NCI-H1092 (cell line): Measurements from ENCODE around the gene COL28A1.
"Not testable (repeated sequence)": the region's sequence is repeated elsewhere in the genome, so short reads cannot be mapped to it uniquely, and the experiment has no call there.

Source experiments
- DNase-seq: peaks from one replicate; lab custom pipeline; 2025; lab: John Stamatoyannopoulos, UW

The COL28A1 gene

GRCh38 chr7:7517754-7518153, 17.9 kb downstream of the COL28A1 start:
- no peak for DNase-seq

GRCh38 chr7:7516662-7517061, 19.0 kb downstream of the COL28A1 start:
- DNase-seq, result no peak

GRCh38 chr7:7516156-7516555, 19.5 kb downstream of the COL28A1 start:
- DNase-seq, result no peak

- no peak for DNase-seq
These were observed 22.6 kb downstream of the COL28A1 start for GRCh38 chr7:7512861-7513597.

- DNase-seq, result no peak
These were observed 24.9 kb downstream of the COL28A1 start for GRCh38 chr7:7510794-7511193.

- DNase-seq, result peak; percentile 19
These were observed 29.8 kb downstream of the COL28A1 start for GRCh38 chr7:7505915-7506314.

GRCh38 chr7:7504910-7505704, 30.6 kb downstream of the COL28A1 start:
- peak; percentile 42 for DNase-seq

GRCh38 chr7:7499892-7500291, 35.8 kb downstream of the COL28A1 start:
- DNase-seq, result no peak

- peak; percentile 54 for DNase-seq
These were observed 36.8 kb downstream of the COL28A1 start for GRCh38 chr7:7498856-7499255.

GRCh38 chr7:7496311-7496710, 39.4 kb downstream of the COL28A1 start:
- DNase-seq, result no peak

- no peak for DNase-seq
These were observed 40.5 kb downstream of the COL28A1 start for GRCh38 chr7:7495171-7495570.

GRCh38 chr7:7491044-7491443, 44.6 kb downstream of the COL28A1 start:
- DNase-seq, result no peak

- DNase-seq, result no peak
These were observed 45.7 kb downstream of the COL28A1 start for GRCh38 chr7:7490003-7490402.

GRCh38 chr7:7489546-7489945, 46.1 kb downstream of the COL28A1 start:
- no peak for DNase-seq

- DNase-seq, result no peak
These were observed 49.3 kb downstream of the COL28A1 start for GRCh38 chr7:7486362-7486761.

- no peak for DNase-seq
These were observed 51.6 kb downstream of the COL28A1 start for GRCh38 chr7:7484072-7484471.

- no peak for DNase-seq
These were observed 53.9 kb downstream of the COL28A1 start for GRCh38 chr7:7481802-7482201.

- DNase-seq, result no peak
These were observed 56.3 kb downstream of the COL28A1 start for GRCh38 chr7:7479275-7479805.

- DNase-seq, result no peak
These were observed 57.1 kb downstream of the COL28A1 start for GRCh38 chr7:7478569-7478968.

- not testable (repeated sequence) for DNase-seq
These were observed 58.0 kb downstream of the COL28A1 start for GRCh38 chr7:7477641-7478040.

- no peak for DNase-seq
These were observed 59.3 kb downstream of the COL28A1 start for GRCh38 chr7:7476381-7476780.

- DNase-seq, result no peak
These were observed 60.1 kb downstream of the COL28A1 start for GRCh38 chr7:7475601-7476000.

- no peak for DNase-seq
These were observed 61.2 kb downstream of the COL28A1 start for GRCh38 chr7:7474436-7474835.
